HFFc6 (cell line): Measurements from ENCODE around the gene LAD1. TPM values are rescaled to one million over a fixed set of nuclear protein-coding genes. Genes with fewer than 3 reads are reported as not detected.

Experiments used
- DNase-seq: peaks from one replicate; pipeline ENCODE4 v3.0.0-alpha.2; 2018
- H3K27ac Mint-ChIP-seq: 2 replicates; pipeline ENCODE4 v1.8.0; 2020; ENCODE audit warnings: mild to moderate bottlenecking, mixed read lengths
- H3K27me3 Mint-ChIP-seq: 2 replicates; pipeline ENCODE4 v1.8.0; 2021; ENCODE audit warnings: mild to moderate bottlenecking, moderate library complexity, mixed read lengths; ENCODE audit not compliant: insufficient read depth
- H3K36me3 Mint-ChIP-seq: 2 replicates; pipeline ENCODE4 v1.8.0; 2021; ENCODE audit warnings: low read depth, mixed read lengths
- H3K4me1 Mint-ChIP-seq: 2 replicates; pipeline ENCODE4 v1.8.0; 2020; ENCODE audit warnings: low read depth, mixed read lengths
- H3K4me3 Mint-ChIP-seq: 2 replicates; pipeline ENCODE4 v1.8.0; 2020; ENCODE audit warnings: mild to moderate bottlenecking, moderate library complexity, mixed read lengths
- H3K9me3 Mint-ChIP-seq: 2 replicates; pipeline ENCODE4 v1.8.0; 2020; ENCODE audit warnings: mild to moderate bottlenecking, mixed read lengths
- CTCF ChIP-seq: fragments of 200-600 bp; sonication (generic); IDR thresholded peaks from 2 replicates; pipeline ENCODE4 v1.5.0; 2021; ENCODE audit warnings: antibody characterized with exemption, mild to moderate bottlenecking
- total RNA-seq, 6 experiments: library from RNA; stranded (reverse); fragmentation: NEBNext Ultra II Directional; extraction: Animal tissue kit (Norgen Biotek cat#: 25700); gene quantifications; 2 replicates in 1 of 6; 3 replicates in 5 of 6; pipeline ENCODE4 v1.2.3, GENCODE V29; 2021

The LAD1 gene
- total RNA-seq, 6 experiments from 2014 or later, result not detected

GRCh38 chr1:201404055-201404454, 4.9 kb upstream of the LAD1 start:
- Mint-ChIP-seq H3K9me3 (no peaks in the 10 kb centered on the region), H3K4me3 (no peak overlapping the region), H3K4me1 (no peaks in the 10 kb centered on the region), H3K36me3 (no peaks in the 10 kb centered on the region), H3K27ac (no peak overlapping the region), H3K27me3 (peaks cover 27% of the 10 kb centered on the region)
- no peak for TF ChIP-seq CTCF
- DNase-seq, result no peak

GRCh38 chr1:201403359-201403758, 4.2 kb upstream of the LAD1 start:
- no peak for DNase-seq
- Mint-ChIP-seq H3K27me3 (peaks cover 32% of the 10 kb centered on the region), H3K9me3 (no peaks in the 10 kb centered on the region), H3K4me1 (no peaks in the 10 kb centered on the region), H3K36me3 (no peaks in the 10 kb centered on the region), H3K27ac (no peak overlapping the region), H3K4me3 (no peak overlapping the region)
- TF ChIP-seq CTCF, result no peak

- no peak for TF ChIP-seq CTCF
- Mint-ChIP-seq H3K27ac (no peak overlapping the region), H3K9me3 (no peaks in the 10 kb centered on the region), H3K4me1 (no peaks in the 10 kb centered on the region), H3K4me3 (no peak overlapping the region), H3K27me3 (peaks cover 40% of the 10 kb centered on the region), H3K36me3 (no peaks in the 10 kb centered on the region)
- no peak for DNase-seq
Observed at GRCh38 chr1:201401700-201402099, 2.6 kb upstream of the LAD1 start.

- Mint-ChIP-seq H3K4me1 (no peaks in the 10 kb centered on the region), H3K4me3 (no peak overlapping the region), H3K9me3 (no peaks in the 10 kb centered on the region), H3K27ac (no peak overlapping the region), H3K27me3 (peaks cover 45% of the 10 kb centered on the region), H3K36me3 (no peaks in the 10 kb centered on the region)
- TF ChIP-seq CTCF, result no peak
- DNase-seq, result no peak
Observed at GRCh38 chr1:201400852-201401230, 1.7 kb upstream of the LAD1 start.

- no peak for DNase-seq
- TF ChIP-seq CTCF, result no peak
- peaks cover 46% of the 10 kb centered on the region for H3K27me3 Mint-ChIP-seq
- no peak overlapping the region for H3K27ac Mint-ChIP-seq
- no peaks in the 10 kb centered on the region for H3K9me3 Mint-ChIP-seq
- H3K4me3 Mint-ChIP-seq, result no peak overlapping the region
- no peaks in the 10 kb centered on the region for H3K36me3 Mint-ChIP-seq
- no peaks in the 10 kb centered on the region for H3K4me1 Mint-ChIP-seq
Observed at GRCh38 chr1:201400212-201400851, 1.2 kb upstream of the LAD1 start.
